ENCODE results near the gene DRAXIN.

Gene DRAXIN

GRCh38 chr1:11658542-11658941, 33.0 kb upstream of the DRAXIN start:
- no peaks in the 10 kb centered on the region for H3K79me2 ChIP-seq (ENCODE audit: low read length)
- no peak overlapping the region for H3K27ac ChIP-seq (ENCODE audit: low read length)
- H3K4me3 ChIP-seq (ENCODE audit: low read length), result no peak overlapping the region
- H3K9ac ChIP-seq (ENCODE audit: low read length), result no peak overlapping the region
- no peaks in the 10 kb centered on the region for H4K20me1 ChIP-seq (ENCODE audit: insufficient read depth, low read length)
- peaks cover 7% of the 10 kb centered on the region for H3K36me3 ChIP-seq (replicated peaks; ENCODE audit: low read depth, low read length)
- no peak overlapping the region for H2AFZ ChIP-seq (ENCODE audit: low read depth, low read length)
- no peaks in the 10 kb centered on the region for H3K27me3 ChIP-seq (ENCODE audit: low read depth, low read length)
- no peak overlapping the region for H3K4me2 ChIP-seq (ENCODE audit: low read length)
- peaks cover 3% of the 10 kb centered on the region; the same call in 1 of the 2 replicates for H3K4me1 ChIP-seq (ENCODE audit: low read length)
- no peak for TF ChIP-seq CTCF (IDR thresholded peaks at IDR 0.05; ENCODE audit: low read depth, low read length)
- TF ChIP-seq EZH2phosphoT487 (IDR thresholded peaks at IDR 0.05; ENCODE audit: low read depth), result no peak
- H3K9me3 ChIP-seq (ENCODE audit: insufficient read depth, low read length), result no peaks in the 10 kb centered on the region

GRCh38 chr1:11659748-11660147, 31.8 kb upstream of the DRAXIN start:
- Histone ChIP-seq H3K4me2 (ENCODE audit: low read length) (no peak overlapping the region), H3K79me2 (ENCODE audit: low read length) (no peaks in the 10 kb centered on the region), H2AFZ (ENCODE audit: low read depth, low read length) (no peak overlapping the region), H3K27ac (ENCODE audit: low read length) (no peak overlapping the region), H3K4me3 (ENCODE audit: low read length) (no peak overlapping the region), H3K27me3 (ENCODE audit: low read depth, low read length) (no peaks in the 10 kb centered on the region), H3K4me1 (ENCODE audit: low read length) (peaks cover 3% of the 10 kb centered on the region; the same call in 1 of the 2 replicates), H4K20me1 (ENCODE audit: insufficient read depth, low read length) (no peaks in the 10 kb centered on the region), H3K36me3 (replicated peaks; ENCODE audit: low read depth, low read length) (peaks cover 7% of the 10 kb centered on the region), H3K9ac (ENCODE audit: low read length) (no peak overlapping the region), H3K9me3 (ENCODE audit: insufficient read depth, low read length) (no peaks in the 10 kb centered on the region)
- no peak for TF ChIP-seq CTCF (IDR thresholded peaks at IDR 0.05; ENCODE audit: low read depth, low read length)
- no peak for TF ChIP-seq EZH2phosphoT487 (IDR thresholded peaks at IDR 0.05; ENCODE audit: low read depth)

- H3K9ac ChIP-seq (ENCODE audit: low read length), result no peak overlapping the region
- no peak overlapping the region for H3K4me2 ChIP-seq (ENCODE audit: low read length)
- H3K4me3 ChIP-seq (ENCODE audit: low read length), result no peak overlapping the region
- no peaks in the 10 kb centered on the region for H3K27me3 ChIP-seq (ENCODE audit: low read depth, low read length)
- TF ChIP-seq CTCF (IDR thresholded peaks at IDR 0.05; ENCODE audit: low read depth, low read length) (no peak), EZH2phosphoT487 (IDR thresholded peaks at IDR 0.05; ENCODE audit: low read depth) (no peak)
- H4K20me1 ChIP-seq (ENCODE audit: insufficient read depth, low read length), result no peaks in the 10 kb centered on the region
- no peak overlapping the region for H2AFZ ChIP-seq (ENCODE audit: low read depth, low read length)
- H3K36me3 ChIP-seq (replicated peaks; ENCODE audit: low read depth, low read length), result peaks cover 7% of the 10 kb centered on the region
- no peaks in the 10 kb centered on the region for H3K4me1 ChIP-seq (ENCODE audit: low read length)
- no peak overlapping the region for H3K27ac ChIP-seq (ENCODE audit: low read length)
- H3K9me3 ChIP-seq (ENCODE audit: insufficient read depth, low read length), result no peaks in the 10 kb centered on the region
- no peaks in the 10 kb centered on the region for H3K79me2 ChIP-seq (ENCODE audit: low read length)
Measured at GRCh38 chr1:11661103-11661502, 30.4 kb upstream of the DRAXIN start.

- Histone ChIP-seq H4K20me1 (ENCODE audit: insufficient read depth, low read length) (no peaks in the 10 kb centered on the region), H3K4me1 (ENCODE audit: low read length) (no peaks in the 10 kb centered on the region), H3K9me3 (ENCODE audit: insufficient read depth, low read length) (no peaks in the 10 kb centered on the region), H3K9ac (ENCODE audit: low read length) (peak overlapping the region; percentile 60), H3K27me3 (ENCODE audit: low read depth, low read length) (no peaks in the 10 kb centered on the region), H3K4me3 (ENCODE audit: low read length) (peak overlapping the region; percentile 80), H3K79me2 (ENCODE audit: low read length) (no peaks in the 10 kb centered on the region), H3K4me2 (ENCODE audit: low read length) (peak overlapping the region; percentile 74), H3K27ac (ENCODE audit: low read length) (peak overlapping the region; percentile 13; the same call in 1 of the 2 replicates), H3K36me3 (replicated peaks; ENCODE audit: low read depth, low read length) (no peaks in the 10 kb centered on the region), H2AFZ (ENCODE audit: low read depth, low read length) (peak overlapping the region; percentile 41)
- no peak for TF ChIP-seq EZH2phosphoT487 (IDR thresholded peaks at IDR 0.05; ENCODE audit: low read depth)
- TF ChIP-seq CTCF (IDR thresholded peaks at IDR 0.05; ENCODE audit: low read depth, low read length), result no peak
Measured at GRCh38 chr1:11664336-11665065, 27.0 kb upstream of the DRAXIN start.
